GM10266 (cell line): ENCODE results near the gene ASB13.

Source experiments
- DNase-seq: peaks from one replicate; pipeline ENCODE4 v3.0.0; 2012; ENCODE audit errors: extremely low spot score
- TF ChIP-seq, protein P1 (sequence below): IDR thresholded peaks from 2 replicates; pipeline ENCODE4 v1.5.1; 2012; ENCODE audit warnings: mild to moderate bottlenecking, low read depth; ENCODE audit not compliant: control insufficient read depth, insufficient read depth; ENCODE audit errors: missing control alignments

ASB13 gene

DNA sequence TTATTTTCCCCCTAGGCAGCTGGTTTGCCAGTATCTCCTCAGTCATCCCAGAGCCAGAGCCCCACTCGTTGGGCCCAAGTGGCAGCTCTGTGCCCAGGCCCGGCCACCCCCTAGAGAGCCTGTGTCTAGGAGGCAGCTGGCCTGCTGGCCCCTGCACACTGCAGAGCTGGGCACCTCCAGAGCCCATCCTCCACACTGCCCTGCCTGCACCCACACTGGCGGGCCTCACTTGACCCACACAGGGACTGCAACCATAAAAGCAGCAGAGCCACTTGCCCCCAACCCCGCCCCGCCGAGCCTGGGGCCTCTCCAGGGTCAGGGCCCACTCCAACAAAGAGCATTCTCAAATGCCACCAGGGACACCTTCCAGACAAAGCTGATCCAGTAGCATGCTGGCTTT is 5.4 kb downstream of the ASB13 start:
- TF ChIP-seq, protein P1, sequence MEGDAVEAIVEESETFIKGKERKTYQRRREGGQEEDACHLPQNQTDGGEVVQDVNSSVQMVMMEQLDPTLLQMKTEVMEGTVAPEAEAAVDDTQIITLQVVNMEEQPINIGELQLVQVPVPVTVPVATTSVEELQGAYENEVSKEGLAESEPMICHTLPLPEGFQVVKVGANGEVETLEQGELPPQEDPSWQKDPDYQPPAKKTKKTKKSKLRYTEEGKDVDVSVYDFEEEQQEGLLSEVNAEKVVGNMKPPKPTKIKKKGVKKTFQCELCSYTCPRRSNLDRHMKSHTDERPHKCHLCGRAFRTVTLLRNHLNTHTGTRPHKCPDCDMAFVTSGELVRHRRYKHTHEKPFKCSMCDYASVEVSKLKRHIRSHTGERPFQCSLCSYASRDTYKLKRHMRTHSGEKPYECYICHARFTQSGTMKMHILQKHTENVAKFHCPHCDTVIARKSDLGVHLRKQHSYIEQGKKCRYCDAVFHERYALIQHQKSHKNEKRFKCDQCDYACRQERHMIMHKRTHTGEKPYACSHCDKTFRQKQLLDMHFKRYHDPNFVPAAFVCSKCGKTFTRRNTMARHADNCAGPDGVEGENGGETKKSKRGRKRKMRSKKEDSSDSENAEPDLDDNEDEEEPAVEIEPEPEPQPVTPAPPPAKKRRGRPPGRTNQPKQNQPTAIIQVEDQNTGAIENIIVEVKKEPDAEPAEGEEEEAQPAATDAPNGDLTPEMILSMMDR, result no peak

DNA sequence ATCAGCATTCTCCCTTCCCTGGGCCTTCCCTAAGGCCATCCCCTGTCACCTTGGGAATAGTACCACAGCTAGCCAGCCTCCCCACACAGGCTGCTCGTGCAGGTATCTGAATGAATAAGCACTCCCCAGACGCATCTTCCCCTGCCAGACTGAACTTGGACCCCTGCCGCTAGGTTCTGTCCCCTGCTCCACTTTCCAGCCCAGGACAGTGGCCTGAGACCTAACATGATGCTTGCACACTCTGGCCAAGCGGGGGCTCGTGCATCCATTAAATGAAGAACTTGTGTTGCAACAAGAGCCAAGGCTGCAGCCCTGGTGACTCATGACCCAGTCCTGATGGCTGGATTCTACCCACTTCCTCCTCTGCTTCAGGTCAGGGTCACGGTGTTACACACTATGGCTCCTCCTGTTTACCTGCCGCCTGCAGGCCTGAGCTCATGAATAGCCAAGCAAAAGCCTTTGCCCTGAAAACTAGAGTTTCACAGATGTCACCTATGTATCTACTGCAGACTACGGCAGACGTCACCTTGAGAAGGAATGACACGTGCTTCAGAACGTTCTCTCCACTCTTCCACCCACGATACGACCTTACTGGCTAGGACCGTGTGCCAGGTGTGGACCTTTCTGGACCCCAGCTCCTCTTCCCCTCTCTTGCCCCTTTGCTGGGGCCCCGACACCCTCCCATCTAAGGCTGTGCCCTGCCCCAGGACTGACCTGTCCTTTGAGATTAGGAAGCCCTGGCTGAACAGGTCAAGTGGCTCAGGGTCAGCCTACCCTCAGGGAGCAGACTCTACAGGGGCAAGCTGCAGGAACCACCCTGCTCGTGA is 6.5 kb downstream of the ASB13 start:
- DNase-seq, result no peak
- TF ChIP-seq, protein P1, result no peak

More for the DNA sequence above, 5.4 kb downstream of the ASB13 start:
- no peak for DNase-seq

DNA sequence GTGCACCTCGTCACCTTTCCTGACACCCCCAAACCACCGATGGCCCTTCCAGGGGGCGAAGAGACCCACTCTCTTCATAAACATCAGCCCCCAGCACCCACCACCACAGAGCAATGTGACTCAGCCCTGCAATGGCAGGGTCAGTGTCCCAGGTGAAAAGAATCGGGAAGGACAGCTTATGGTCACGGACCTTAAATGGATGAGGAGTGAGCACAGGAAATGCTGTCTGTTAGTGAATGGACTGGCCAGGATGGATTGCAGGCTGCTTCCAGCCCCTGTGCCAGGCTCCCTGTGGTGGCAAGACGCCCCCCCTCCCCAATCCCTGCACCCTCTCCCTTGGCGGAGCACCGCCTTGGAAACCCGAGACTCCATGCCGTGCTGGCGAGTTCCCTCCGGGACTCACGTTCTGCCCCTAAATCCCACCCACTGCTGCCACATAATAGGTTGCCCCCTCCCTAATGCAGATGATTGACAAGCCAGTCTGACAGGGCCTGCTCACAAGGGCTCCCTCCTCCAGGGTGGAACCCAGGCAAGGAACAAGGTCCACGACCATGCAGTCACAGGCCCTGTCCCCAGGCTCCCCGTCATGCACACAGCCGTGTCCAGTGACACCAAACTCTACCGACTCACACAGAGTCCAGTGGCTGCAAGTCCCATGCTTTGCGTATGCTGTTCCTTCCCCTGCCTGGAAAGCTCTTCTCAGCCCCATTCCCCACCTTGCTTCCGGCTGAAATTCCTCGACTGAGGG is 7.3 kb downstream of the ASB13 start:
- no peak for DNase-seq
- TF ChIP-seq, protein P1, result no peak

DNA sequence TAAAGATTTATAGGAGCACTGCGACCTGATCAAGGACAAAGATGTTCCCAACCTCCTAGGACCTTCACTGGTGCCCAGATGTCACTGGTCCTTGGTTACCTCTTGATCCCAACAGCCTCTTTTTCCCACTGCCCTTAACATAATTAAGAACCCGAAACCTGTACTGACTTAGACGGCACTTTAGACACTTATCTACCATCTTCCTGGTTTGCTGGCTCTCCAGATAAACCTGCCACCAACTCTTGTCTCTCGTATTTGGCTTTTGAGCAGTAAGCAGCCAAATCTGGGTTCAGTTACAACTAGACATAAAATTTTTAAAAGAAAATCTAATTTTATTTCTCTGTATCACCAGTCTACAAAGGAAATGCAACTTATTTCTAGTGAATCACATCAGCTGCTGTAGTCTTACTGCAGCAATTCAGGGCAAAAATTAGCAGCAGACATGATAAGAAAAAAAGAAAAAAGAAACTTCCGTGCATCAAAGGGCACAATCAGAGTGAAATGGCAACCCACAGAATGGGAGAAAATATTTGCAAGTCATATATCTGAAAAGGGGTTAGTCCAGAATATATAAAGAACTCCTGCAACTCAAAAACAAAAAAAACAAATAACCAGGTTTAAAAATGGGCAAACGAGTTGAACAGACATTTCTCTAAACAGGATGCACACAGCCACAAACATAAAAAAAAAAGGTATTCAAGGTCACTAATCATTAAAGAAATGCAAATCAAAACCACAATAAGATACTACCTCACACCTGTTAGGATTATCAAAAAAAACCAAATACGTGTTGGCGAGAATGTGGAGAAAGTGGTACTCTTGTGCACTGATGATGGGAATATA is 9.4 kb downstream of the ASB13 start:
- TF ChIP-seq, protein P1, result no peak
- no peak for DNase-seq

DNA sequence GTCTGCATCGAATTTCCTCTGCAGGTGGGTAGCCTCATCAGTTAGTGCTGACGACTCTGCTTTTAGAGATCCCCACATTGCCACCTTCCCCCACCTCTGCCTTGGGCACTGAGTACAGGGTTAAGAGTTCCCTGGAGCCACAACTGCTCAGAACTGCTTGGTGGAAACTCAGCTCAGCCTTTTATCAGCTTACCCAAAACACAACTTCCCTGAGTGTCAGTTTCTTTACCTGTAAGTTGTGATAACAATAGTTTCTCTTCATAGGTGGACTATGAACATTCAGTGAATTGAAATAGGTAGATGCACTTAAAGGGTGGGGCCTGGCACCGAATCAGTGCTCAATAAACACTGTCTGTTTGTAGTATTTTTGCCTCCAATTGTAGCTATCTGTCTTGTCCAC is 11.3 kb downstream of the ASB13 start:
- DNase-seq, result no peak
- TF ChIP-seq, protein P1, result no peak

DNA sequence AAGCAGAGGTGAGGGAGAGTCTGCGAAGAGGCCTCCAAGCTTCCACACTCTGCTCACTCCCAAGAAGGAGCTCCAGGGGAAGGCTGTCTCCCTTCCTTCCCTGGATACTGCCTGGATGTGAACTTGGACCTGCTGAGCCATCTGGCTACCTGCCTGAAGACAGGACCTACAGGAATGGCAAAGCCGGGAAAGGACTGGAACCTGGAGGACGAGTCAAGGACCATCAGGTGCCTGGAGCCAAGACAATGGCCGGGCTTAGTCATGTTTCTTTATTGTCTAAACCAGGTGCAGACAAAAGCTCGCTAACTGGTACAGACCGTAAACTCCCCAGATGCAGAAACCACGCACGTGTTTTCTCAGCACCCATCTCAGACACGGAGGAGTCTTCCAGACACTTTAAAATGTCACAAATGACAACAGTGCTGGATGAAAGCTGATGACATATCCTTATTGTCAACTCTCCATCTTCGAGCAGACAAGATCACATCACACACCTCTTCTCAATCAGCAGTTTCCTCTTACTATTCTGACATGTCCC is 12.1 kb downstream of the ASB13 start:
- no peak for DNase-seq
- TF ChIP-seq, protein P1, result no peak
